Mesothelial cell of epicardium (in vitro differentiated cells): ENCODE measurements around the gene AFF3. TPM values are rescaled to one million over a fixed set of nuclear protein-coding genes. Genes with fewer than 3 reads are reported as not detected.

ENCODE experiments used
- DNase-seq, 2 experiments: peaks; one replicate each; pipeline ENCODE4 v3.0.0; 2021; ENCODE audit warnings: low spot score in 2 of 2; ENCODE audit not compliant: unreplicated experiment in 2 of 2
- H3K27ac Mint-ChIP-seq: 2 replicates; pipeline ENCODE4 v1.8.0; 2021; ENCODE audit warnings: mixed read lengths
- H3K27me3 Mint-ChIP-seq: 2 replicates; pipeline ENCODE4 v1.8.0; 2021; ENCODE audit warnings: low read depth, mixed read lengths
- H3K36me3 Mint-ChIP-seq: 2 replicates; pipeline ENCODE4 v1.8.0; 2021; ENCODE audit warnings: mixed read lengths
- H3K4me1 Mint-ChIP-seq: 2 replicates; pipeline ENCODE4 v1.8.0; 2021; ENCODE audit warnings: mixed read lengths
- H3K4me3 Mint-ChIP-seq: 2 replicates; pipeline ENCODE4 v1.8.0; 2021; ENCODE audit warnings: mild to moderate bottlenecking, moderate library complexity, mixed read lengths
- H3K9me3 Mint-ChIP-seq: 2 replicates; pipeline ENCODE4 v1.8.0; 2021; ENCODE audit warnings: mixed read lengths
- total RNA-seq: library from RNA; stranded (reverse); gene quantifications from 3 replicates; pipeline ENCODE4 v1.2.1, GENCODE V29; 2021
- TF ChIP-seq, protein P1 (sequence below): fragments of 200-600 bp; sonication (generic); IDR thresholded peaks from one replicate; pipeline ENCODE4 v1.5.0; 2021; ENCODE audit warnings: antibody characterized with exemption; ENCODE audit not compliant: unreplicated experiment

The AFF3 gene
- total RNA-seq, 1 donor from 2014 or later, result 14.4 TPM

DNA sequence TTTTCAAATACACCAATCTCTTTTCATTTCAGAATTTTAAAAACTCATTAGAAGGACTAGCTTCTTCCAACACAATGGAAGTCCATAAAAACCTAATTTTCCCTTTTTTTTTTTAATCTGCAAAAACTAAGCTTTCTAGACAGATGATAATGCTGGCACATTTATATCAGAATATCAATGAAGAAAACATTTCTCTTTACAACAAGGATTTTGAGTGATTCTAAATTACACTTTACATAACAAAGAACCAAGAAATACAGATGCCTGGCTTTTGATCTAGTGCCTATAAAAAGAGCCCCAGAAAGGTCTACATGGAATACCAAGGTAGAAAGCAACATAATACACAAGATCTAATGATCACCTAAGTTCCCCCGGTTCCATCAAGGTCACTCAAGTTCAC lies 108.0 kb downstream of the AFF3 start:
- Mint-ChIP-seq H3K36me3 (no peaks in the 10 kb centered on the region), H3K4me1 (no peaks in the 10 kb centered on the region), H3K4me3 (no peak overlapping the region), H3K27ac (no peak overlapping the region), H3K9me3 (peaks cover 14% of the 10 kb centered on the region), H3K27me3 (peaks cover 30% of the 10 kb centered on the region)
- TF ChIP-seq, protein P1, sequence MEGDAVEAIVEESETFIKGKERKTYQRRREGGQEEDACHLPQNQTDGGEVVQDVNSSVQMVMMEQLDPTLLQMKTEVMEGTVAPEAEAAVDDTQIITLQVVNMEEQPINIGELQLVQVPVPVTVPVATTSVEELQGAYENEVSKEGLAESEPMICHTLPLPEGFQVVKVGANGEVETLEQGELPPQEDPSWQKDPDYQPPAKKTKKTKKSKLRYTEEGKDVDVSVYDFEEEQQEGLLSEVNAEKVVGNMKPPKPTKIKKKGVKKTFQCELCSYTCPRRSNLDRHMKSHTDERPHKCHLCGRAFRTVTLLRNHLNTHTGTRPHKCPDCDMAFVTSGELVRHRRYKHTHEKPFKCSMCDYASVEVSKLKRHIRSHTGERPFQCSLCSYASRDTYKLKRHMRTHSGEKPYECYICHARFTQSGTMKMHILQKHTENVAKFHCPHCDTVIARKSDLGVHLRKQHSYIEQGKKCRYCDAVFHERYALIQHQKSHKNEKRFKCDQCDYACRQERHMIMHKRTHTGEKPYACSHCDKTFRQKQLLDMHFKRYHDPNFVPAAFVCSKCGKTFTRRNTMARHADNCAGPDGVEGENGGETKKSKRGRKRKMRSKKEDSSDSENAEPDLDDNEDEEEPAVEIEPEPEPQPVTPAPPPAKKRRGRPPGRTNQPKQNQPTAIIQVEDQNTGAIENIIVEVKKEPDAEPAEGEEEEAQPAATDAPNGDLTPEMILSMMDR, result no peak
- no peak for DNase-seq

DNA sequence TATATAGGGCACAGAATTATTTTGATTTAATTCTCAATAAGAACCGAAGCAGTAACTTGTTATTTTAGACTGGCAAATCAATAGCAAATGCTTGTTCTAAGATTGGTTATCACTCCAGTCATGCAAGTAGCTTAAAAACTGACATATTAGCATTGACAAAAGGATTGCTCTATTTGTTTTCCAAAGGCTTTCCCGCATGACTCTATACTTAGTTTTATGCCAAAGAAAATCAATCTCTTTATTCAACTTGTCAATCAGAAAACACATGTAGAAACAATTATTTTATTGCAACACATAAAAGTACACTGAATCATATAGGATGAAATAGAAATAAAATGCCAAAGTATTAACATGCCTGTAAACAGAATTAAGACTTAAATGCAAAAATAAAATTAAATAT lies 108.4 kb downstream of the AFF3 start:
- Mint-ChIP-seq H3K36me3 (no peaks in the 10 kb centered on the region), H3K27me3 (peaks cover 34% of the 10 kb centered on the region), H3K9me3 (peaks cover 14% of the 10 kb centered on the region), H3K4me3 (no peak overlapping the region), H3K27ac (no peak overlapping the region), H3K4me1 (no peaks in the 10 kb centered on the region)
- no peak for DNase-seq
- TF ChIP-seq, protein P1, result no peak

DNA sequence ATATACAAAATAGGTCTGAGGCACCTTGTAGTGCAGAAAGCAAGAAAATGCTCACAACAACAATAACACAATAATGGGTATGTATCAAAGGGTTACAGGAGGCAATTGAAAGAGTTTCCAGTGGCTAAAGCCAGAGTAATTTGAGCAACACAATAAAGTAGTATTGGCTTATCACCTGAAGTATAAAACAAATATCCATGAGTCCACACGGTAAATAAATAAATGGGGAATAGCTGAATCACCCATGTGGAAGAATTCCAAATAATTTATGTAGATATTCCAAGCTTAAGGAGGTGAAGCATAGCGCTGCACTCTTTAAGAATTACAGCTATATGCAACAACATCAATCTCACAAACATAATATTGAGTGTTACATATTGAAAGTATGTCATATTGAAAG lies 110.8 kb downstream of the AFF3 start:
- no peaks in the 10 kb centered on the region for H3K36me3 Mint-ChIP-seq
- TF ChIP-seq, protein P1, result no peak
- H3K27ac Mint-ChIP-seq, result no peak overlapping the region
- no peaks in the 10 kb centered on the region for H3K4me1 Mint-ChIP-seq
- H3K9me3 Mint-ChIP-seq, result peaks cover 14% of the 10 kb centered on the region
- DNase-seq, result no peak
- H3K27me3 Mint-ChIP-seq, result peaks cover 37% of the 10 kb centered on the region
- no peak overlapping the region for H3K4me3 Mint-ChIP-seq

DNA sequence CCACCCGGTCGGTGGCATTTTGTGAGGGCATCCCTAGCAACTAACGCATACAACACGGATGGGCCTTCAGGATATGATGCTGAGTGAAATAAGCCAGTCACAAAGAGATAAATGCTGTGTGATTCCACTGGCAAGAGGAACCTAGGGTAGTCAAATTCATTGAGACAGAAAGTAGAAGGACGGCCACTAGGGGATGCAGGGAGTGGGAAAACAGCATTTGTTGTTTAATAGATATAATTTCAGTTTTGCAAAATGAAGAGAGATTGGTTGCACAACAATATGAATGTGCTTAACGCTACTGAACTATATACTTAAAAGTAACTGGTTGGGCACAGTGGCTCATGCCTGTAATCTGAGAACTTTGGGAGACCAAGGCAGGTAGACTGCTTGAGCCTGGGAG lies 112.9 kb downstream of the AFF3 start:
- DNase-seq, result no peak
- Mint-ChIP-seq H3K4me1 (no peaks in the 10 kb centered on the region), H3K9me3 (peaks cover 27% of the 10 kb centered on the region), H3K4me3 (no peak overlapping the region), H3K27ac (no peak overlapping the region), H3K27me3 (peaks cover 22% of the 10 kb centered on the region), H3K36me3 (no peaks in the 10 kb centered on the region)
- TF ChIP-seq, protein P1, result no peak

DNA sequence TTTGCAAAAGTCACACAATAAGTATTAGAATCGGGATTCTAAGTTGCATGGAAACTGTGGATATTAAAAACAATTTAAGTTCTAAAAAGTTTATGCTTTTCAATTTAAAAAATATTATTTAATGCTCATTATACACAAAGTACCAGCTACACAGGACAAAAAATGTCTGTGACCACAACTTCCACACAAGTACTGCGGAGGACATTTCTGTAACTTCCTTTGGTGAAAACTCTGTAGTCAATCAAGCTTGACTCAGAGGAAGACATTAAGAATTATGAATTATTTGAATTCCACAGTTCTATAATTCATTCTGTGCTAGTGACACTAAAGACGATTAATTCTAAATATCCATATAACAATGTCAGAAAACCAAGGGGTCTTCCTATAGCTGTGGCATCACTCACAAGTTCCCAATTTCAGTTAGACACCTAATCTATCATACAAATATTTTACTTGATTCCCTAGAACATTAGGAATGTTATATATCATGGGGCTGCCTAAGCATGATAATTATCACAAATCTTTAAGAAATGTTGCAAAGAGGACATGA lies 120.5 kb downstream of the AFF3 start:
- no peaks in the 10 kb centered on the region for H3K36me3 Mint-ChIP-seq
- peaks cover 13% of the 10 kb centered on the region for H3K9me3 Mint-ChIP-seq
- DNase-seq, result no peak
- no peaks in the 10 kb centered on the region for H3K4me1 Mint-ChIP-seq
- no peak overlapping the region for H3K27ac Mint-ChIP-seq
- no peak overlapping the region for H3K4me3 Mint-ChIP-seq
- TF ChIP-seq, protein P1, result no peak
- H3K27me3 Mint-ChIP-seq, result peaks cover 31% of the 10 kb centered on the region

DNA sequence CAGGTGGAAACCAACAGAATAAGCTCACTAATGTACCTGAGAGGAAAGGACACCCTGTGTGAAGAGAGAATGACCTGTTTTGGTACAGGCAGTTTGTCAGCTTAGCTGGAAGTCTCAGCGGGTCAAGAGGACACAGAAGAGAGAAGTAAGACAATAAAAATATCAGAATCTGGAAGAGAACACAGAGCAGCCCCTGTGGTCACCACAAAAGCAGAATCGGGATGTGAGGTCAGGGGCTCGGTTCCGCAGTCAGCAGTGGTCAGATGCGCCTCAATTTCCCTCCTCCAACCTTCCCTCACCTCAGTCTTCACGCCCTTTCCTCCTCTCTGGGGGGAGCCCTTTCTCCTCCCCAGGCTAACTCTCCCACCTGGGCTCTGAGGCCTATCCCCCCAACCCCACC lies 122.9 kb downstream of the AFF3 start:
- DNase-seq, result no peak
- Mint-ChIP-seq H3K27ac (no peak overlapping the region), H3K9me3 (no peaks in the 10 kb centered on the region), H3K27me3 (peaks cover 35% of the 10 kb centered on the region), H3K36me3 (no peaks in the 10 kb centered on the region), H3K4me1 (no peaks in the 10 kb centered on the region), H3K4me3 (no peak overlapping the region)
- TF ChIP-seq, protein P1, result no peak
